Activated naive CD4-positive, alpha-beta T cell treated with anti-CD3 and anti-CD28 coated beads, Interleukin-2, amount 50 U/mL, for 24 hours (primary cell): ENCODE results near the gene INF2.
A peak's percentile ranks its signal among the peaks of the same experiment; 100 is the strongest.

ENCODE experiments used
- H3K27ac Mint-ChIP-seq: one replicate; pipeline ENCODE4 v1.8.0; 2021; ENCODE audit warnings: mild to moderate bottlenecking, mixed read lengths
- H3K27me3 Mint-ChIP-seq: one replicate; pipeline ENCODE4 v1.8.0; 2021; ENCODE audit warnings: mixed read lengths
- H3K36me3 Mint-ChIP-seq: one replicate; pipeline ENCODE4 v1.8.0; 2021; ENCODE audit warnings: mixed read lengths
- H3K4me1 Mint-ChIP-seq: one replicate; pipeline ENCODE4 v1.8.0; 2021; ENCODE audit warnings: mixed read lengths
- H3K4me3 Mint-ChIP-seq: one replicate; pipeline ENCODE4 v1.8.0; 2021; ENCODE audit warnings: mild to moderate bottlenecking, mixed read lengths
- H3K9me3 Mint-ChIP-seq: one replicate; pipeline ENCODE4 v1.8.0; 2021; ENCODE audit warnings: mixed read lengths

The INF2 gene

GRCh38 chr14:104678901-104679705, 10.3 kb upstream of the INF2 start:
- Mint-ChIP-seq H3K36me3 (no peaks in the 10 kb centered on the region), H3K4me3 (peak overlapping the region; percentile 7), H3K27ac (no peak overlapping the region), H3K9me3 (no peaks in the 10 kb centered on the region), H3K4me1 (peaks cover 11% of the 10 kb centered on the region), H3K27me3 (no peaks in the 10 kb centered on the region)

GRCh38 chr14:104680056-104680805, 9.2 kb upstream of the INF2 start:
- no peaks in the 10 kb centered on the region for H3K27me3 Mint-ChIP-seq
- H3K4me3 Mint-ChIP-seq, result peak overlapping the region; percentile 23
- H3K4me1 Mint-ChIP-seq, result peaks cover 18% of the 10 kb centered on the region
- no peaks in the 10 kb centered on the region for H3K9me3 Mint-ChIP-seq
- H3K27ac Mint-ChIP-seq, result peak overlapping the region; percentile 23
- no peaks in the 10 kb centered on the region for H3K36me3 Mint-ChIP-seq

- H3K4me1 Mint-ChIP-seq, result peaks cover 26% of the 10 kb centered on the region
- H3K27me3 Mint-ChIP-seq, result no peaks in the 10 kb centered on the region
- H3K9me3 Mint-ChIP-seq, result no peaks in the 10 kb centered on the region
- no peaks in the 10 kb centered on the region for H3K36me3 Mint-ChIP-seq
- no peak overlapping the region for H3K4me3 Mint-ChIP-seq
- peak overlapping the region; percentile 23 for H3K27ac Mint-ChIP-seq
Measured at GRCh38 chr14:104680806-104681688, 8.4 kb upstream of the INF2 start.

GRCh38 chr14:104681689-104682074, 7.7 kb upstream of the INF2 start:
- H3K27me3 Mint-ChIP-seq, result no peaks in the 10 kb centered on the region
- H3K4me3 Mint-ChIP-seq, result no peak overlapping the region
- H3K9me3 Mint-ChIP-seq, result no peaks in the 10 kb centered on the region
- H3K4me1 Mint-ChIP-seq, result peaks cover 32% of the 10 kb centered on the region
- peak overlapping the region; percentile 46 for H3K27ac Mint-ChIP-seq
- no peaks in the 10 kb centered on the region for H3K36me3 Mint-ChIP-seq

- Mint-ChIP-seq H3K27me3 (no peaks in the 10 kb centered on the region), H3K27ac (peak overlapping the region; percentile 46), H3K36me3 (no peaks in the 10 kb centered on the region), H3K4me1 (peaks cover 34% of the 10 kb centered on the region), H3K4me3 (no peak overlapping the region), H3K9me3 (no peaks in the 10 kb centered on the region)
Measured at GRCh38 chr14:104682107-104682593, 7.3 kb upstream of the INF2 start.

GRCh38 chr14:104683653-104684448, 5.6 kb upstream of the INF2 start:
- Mint-ChIP-seq H3K36me3 (no peaks in the 10 kb centered on the region), H3K4me1 (peaks cover 36% of the 10 kb centered on the region), H3K27ac (no peak overlapping the region), H3K4me3 (no peak overlapping the region), H3K9me3 (no peaks in the 10 kb centered on the region), H3K27me3 (no peaks in the 10 kb centered on the region)

GRCh38 chr14:104684449-104684821, 5.0 kb upstream of the INF2 start:
- Mint-ChIP-seq H3K4me3 (no peak overlapping the region), H3K36me3 (no peaks in the 10 kb centered on the region), H3K27ac (no peak overlapping the region), H3K9me3 (no peaks in the 10 kb centered on the region), H3K27me3 (no peaks in the 10 kb centered on the region), H3K4me1 (peaks cover 36% of the 10 kb centered on the region)

GRCh38 chr14:104685216-104685997, 4.0 kb upstream of the INF2 start:
- Mint-ChIP-seq H3K4me3 (peak overlapping the region; percentile 19), H3K27me3 (no peaks in the 10 kb centered on the region), H3K9me3 (no peaks in the 10 kb centered on the region), H3K36me3 (no peaks in the 10 kb centered on the region), H3K27ac (peak overlapping the region; percentile 55), H3K4me1 (peaks cover 36% of the 10 kb centered on the region)

- peak overlapping the region; percentile 47 for H3K27ac Mint-ChIP-seq
Measured at GRCh38 chr14:104685998-104686610, 3.3 kb upstream of the INF2 start.

GRCh38 chr14:104686624-104687517, 2.5 kb upstream of the INF2 start:
- Mint-ChIP-seq H3K36me3 (no peaks in the 10 kb centered on the region), H3K4me1 (peaks cover 48% of the 10 kb centered on the region), H3K9me3 (no peaks in the 10 kb centered on the region), H3K27me3 (no peaks in the 10 kb centered on the region), H3K4me3 (no peak overlapping the region), H3K27ac (peak overlapping the region; percentile 83)

More at GRCh38 chr14:104685998-104686610, 3.3 kb upstream of the INF2 start:
- H3K27me3 Mint-ChIP-seq, result no peaks in the 10 kb centered on the region
- peaks cover 43% of the 10 kb centered on the region for H3K4me1 Mint-ChIP-seq
- no peaks in the 10 kb centered on the region for H3K36me3 Mint-ChIP-seq
- no peak overlapping the region for H3K4me3 Mint-ChIP-seq
- no peaks in the 10 kb centered on the region for H3K9me3 Mint-ChIP-seq

GRCh38 chr14:104687601-104688504, 1.6 kb upstream of the INF2 start:
- Mint-ChIP-seq H3K9me3 (no peaks in the 10 kb centered on the region), H3K27ac (peak overlapping the region; percentile 83), H3K27me3 (no peaks in the 10 kb centered on the region), H3K4me1 (peaks cover 54% of the 10 kb centered on the region), H3K4me3 (peak overlapping the region; percentile 42), H3K36me3 (no peaks in the 10 kb centered on the region)

GRCh38 chr14:104688505-104689108, 811 bp upstream of the INF2 start:
- H3K27ac Mint-ChIP-seq, result no peak overlapping the region
- no peaks in the 10 kb centered on the region for H3K9me3 Mint-ChIP-seq
- H3K4me3 Mint-ChIP-seq, result peak overlapping the region; percentile 55
- H3K4me1 Mint-ChIP-seq, result peaks cover 59% of the 10 kb centered on the region
- no peaks in the 10 kb centered on the region for H3K36me3 Mint-ChIP-seq
- H3K27me3 Mint-ChIP-seq, result no peaks in the 10 kb centered on the region
